ENCODE measurements around the gene ANKRD60. TPM values are rescaled to one million over a fixed set of nuclear protein-coding genes. Genes with fewer than 3 reads are reported as not detected.

ANKRD60 gene
- polyA plus RNA-seq, 10 donors = not detected

DNA sequence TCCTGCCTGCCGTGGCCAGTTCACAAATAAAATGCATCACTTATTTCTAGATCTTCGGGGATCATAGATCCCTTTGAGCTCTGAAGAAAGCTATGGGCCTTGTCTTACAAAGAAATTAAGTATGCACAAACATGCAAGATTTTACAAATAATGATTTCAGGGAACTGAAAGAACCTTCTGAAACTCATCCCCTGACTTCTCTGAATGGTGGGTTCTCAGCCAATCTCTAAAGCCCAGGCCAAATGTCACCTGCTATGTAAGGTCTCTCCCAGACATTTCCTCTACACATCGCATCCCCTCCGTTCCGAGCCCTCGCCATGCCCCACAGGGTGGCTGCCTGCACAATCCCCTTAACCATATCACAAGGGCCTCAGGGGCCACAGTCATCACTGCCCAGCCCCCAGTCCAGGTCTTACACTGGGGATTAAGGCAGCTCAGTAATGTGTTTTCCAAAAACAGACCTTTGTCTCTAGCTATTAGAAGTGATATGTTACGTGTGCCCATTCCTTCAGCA is 16.1 kb upstream of the ANKRD60 start:
- DNase-seq = no peak

DNA sequence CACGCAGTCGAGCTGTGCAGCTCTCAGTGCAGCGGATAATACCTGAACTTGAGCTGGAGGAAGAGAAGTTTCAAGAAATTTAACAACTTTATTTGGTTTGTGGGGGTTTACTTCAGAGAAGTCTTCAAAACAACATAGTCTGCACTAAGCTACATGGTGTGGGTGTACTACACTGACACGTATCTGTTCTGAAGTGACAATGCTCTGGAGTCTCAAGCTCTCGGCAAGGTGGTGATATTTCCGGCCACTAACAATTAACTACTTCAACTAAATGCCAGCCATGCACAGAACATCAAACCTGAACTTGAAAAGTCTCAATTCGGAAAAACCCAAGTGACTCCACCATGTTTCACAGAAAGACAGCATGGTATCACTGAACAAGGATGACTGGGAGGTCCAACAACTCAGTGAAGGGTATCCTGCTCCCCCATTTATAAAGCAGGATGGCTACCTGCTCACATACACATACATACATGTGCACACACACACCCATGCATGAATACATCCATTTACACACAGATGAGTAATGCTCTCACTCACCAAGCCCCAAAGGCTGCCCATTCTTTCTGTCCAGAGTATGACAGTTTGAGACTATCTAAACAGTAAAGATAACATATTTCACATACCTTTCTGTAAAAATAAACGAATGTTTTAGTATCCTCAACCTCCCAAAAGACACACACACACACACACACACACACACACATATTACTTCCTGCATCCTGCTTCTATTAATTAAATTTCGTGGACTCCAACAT is 15.4 kb upstream of the ANKRD60 start:
- DNase-seq = no peak

- DNase-seq = no peak
These were observed 14.4 kb upstream of the ANKRD60 start for GRCh38 chr20:58242824-58243223.

- DNase-seq = no peak
These were observed 13.5 kb upstream of the ANKRD60 start for GRCh38 chr20:58241766-58242465.

GRCh38 chr20:58240471-58240870 is 12.0 kb upstream of the ANKRD60 start:
- DNase-seq = peak in 1 of 3 donors; percentile 24

GRCh38 chr20:58239216-58239615 is 10.8 kb upstream of the ANKRD60 start:
- DNase-seq = no peak

DNA sequence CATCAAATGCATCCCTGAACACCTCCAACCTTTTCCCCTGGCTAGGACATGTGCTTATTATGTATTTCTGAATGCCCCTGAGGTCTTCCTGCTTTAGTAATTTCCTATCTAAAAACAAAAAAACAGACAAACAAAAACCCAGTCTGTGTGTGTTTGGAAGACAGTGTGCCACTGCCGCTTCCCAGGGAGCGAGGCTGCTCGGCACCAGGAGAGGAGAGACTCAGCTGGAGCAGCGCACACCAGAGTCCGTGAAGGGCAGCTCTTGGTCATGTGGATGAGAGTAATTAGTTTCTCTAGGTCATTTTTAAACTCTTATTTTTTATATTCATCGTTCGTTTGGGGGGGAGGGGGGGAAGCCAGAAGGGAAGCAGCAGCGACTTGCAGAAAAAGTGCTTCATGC is 10.0 kb upstream of the ANKRD60 start:
- DNase-seq = no peak

- peak in 2 of 3 donors; percentile 55 to 78 for DNase-seq
These were observed 9.1 kb upstream of the ANKRD60 start for GRCh38 chr20:58237318-58238132.

- DNase-seq = peak; percentile 54 to 90 (median 86)
These were observed 8.3 kb upstream of the ANKRD60 start for GRCh38 chr20:58236612-58237317.

GRCh38 chr20:58235010-58235409 is 6.6 kb upstream of the ANKRD60 start:
- DNase-seq = no peak

DNA sequence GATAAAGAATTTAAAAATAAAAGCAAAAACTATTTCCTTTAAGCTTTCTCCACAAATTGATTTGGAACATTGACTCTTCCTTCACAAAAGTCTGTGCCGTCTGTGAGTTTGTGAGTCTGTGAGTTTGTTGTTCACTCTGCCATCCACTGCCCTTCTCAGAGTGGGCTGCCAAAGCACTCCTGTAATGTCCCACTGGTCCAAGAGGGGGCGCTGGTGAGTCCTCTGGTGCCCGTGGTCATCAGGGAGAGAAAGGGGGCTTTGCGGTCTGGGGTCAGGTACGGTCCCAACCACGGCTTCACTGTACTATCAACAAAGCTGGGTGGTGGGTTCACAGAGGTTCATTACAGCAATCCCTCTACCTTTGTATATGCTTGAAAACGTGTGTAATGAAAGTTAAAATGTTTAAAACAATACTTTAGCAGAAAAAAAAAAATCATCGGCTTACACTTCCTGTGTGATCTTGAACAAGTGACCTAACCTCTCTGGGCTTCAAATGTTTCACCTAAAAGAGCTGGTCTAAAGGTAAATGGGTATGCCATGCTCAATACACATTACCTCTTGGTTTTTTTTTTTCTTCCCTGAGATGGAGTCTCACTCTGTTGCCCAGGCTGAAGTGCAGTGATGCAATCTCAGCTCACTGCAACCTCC is 5.6 kb upstream of the ANKRD60 start:
- no peak for DNase-seq

DNA sequence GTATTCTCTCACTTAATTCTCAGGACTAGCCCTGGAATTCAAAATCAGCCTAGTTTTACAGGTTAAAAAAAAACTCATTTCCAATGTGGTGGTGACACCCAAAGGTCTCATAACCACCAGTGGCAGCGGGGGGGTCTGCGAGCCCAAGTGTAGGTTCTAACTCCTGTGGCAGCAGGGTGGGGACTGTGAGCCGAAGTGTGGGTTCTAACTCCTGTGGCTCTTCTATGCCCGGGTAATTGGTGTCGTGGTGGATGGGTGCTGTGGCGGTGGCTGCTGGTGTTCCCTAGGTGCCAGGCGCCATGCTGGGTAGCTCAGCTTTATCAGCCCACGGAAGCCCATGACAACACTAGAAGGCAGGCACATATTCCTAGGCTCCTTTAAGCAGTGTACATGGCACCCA is 4.9 kb upstream of the ANKRD60 start:
- no peak for DNase-seq

- peak; percentile 54 to 79 (median 61) for DNase-seq
These were observed 3.2 kb upstream of the ANKRD60 start for GRCh38 chr20:58231683-58232082.

GRCh38 chr20:58229198-58229798 is 845 bp upstream of the ANKRD60 start:
- DNase-seq = no peak

DNA sequence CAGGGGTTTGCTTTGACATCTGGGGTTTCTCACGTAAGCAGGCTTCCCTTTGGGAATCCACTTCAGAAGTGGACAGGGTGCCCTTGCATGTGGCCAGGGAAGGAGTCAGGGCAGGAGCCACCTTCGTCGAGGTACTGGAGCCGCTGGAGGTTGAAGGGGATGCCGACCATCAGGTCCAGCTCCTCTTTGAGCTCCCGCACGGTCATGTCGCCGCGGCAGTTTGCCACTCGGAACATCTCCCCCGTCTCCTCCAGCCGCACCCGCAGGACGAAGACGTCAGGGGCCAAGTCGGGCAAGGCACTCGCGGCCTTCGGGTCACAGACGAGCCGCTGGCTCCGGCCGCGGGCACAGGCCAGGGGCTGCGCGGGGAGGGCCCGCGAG is 360 bp downstream of the ANKRD60 start:
- peak in 1 of 3 donors; percentile 37 for DNase-seq

GRCh38 chr20:58227391-58228102 is 906 bp downstream of the ANKRD60 start:
- DNase-seq = no peak

GRCh38 chr20:58225452-58226200 is 2.8 kb downstream of the ANKRD60 start:
- DNase-seq = peak in 1 of 3 donors; percentile 26

GRCh38 chr20:58224974-58225373 is 3.5 kb downstream of the ANKRD60 start:
- no peak for DNase-seq

DNA sequence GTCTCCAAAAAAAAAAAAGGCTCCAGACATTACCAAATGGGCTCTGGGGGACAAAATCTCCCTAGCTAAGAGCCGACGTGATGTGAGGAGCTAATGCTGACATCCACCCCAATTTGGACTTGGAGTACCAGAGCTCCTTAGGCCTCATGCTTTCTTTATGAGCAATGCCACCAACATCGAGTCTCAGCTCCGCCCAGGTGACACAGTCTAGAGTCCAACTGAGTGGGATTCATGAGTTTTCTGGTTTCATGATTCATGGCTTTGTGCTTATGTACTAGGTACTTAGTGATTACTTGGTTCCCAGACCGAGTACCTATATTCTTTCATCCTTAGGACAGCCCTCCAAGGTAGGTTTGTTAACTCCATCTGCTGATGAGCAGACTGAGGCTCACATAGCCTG is 4.4 kb downstream of the ANKRD60 start:
- no peak for DNase-seq
